NCI-H146 (cell line): ENCODE measurements around the gene TPD52L3.

Experiments
- DNase-seq: peaks from one replicate; lab custom pipeline; 2025; lab: John Stamatoyannopoulos, UW

The TPD52L3 gene

DNA sequence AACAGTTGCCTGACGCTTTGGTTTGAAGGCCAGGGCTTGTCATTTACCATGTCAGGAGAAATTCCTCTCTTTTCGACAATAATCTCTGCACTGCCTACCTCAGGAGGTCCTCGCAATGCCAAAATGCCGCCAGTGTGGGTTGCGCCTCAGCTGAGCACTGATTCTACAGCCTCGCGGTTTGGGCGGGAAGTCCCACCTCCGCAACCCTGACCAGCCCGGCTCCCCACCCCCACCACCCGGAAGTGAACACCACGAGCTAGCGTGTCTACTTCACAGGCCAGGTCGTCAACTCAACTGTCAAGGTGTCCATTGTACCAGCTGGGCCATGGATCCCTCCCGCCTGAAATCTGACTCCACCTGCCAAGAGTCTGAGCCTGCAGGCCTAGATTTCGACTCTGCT lies at the start of gene TPD52L3:
TSS of gene TPD52L3 (plus strand) at position 273 of the 400 bp plus-strand sequence. CDS start 221 bp downstream, outside the sequence.
- no peak for DNase-seq

DNA sequence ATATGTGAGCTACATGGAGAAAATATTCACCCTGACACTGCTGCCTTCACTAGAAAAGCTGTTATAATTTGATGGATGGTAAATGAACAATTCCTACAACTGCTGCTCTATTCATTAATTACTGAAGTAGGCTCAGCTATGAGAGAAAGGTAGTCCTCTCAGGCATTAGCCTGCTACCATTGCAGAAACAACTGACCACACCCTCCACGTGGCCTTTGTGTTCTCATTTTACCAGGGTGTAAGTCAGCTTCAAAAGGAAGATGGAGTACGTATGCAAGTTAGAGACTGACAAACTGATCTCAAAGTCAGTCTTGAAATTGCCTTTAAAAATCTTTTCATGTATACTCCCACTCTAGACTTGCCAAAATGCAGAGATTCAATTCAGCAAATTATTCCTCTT lies 26.3 kb upstream of the TPD52L3 start:
- no peak for DNase-seq

DNA sequence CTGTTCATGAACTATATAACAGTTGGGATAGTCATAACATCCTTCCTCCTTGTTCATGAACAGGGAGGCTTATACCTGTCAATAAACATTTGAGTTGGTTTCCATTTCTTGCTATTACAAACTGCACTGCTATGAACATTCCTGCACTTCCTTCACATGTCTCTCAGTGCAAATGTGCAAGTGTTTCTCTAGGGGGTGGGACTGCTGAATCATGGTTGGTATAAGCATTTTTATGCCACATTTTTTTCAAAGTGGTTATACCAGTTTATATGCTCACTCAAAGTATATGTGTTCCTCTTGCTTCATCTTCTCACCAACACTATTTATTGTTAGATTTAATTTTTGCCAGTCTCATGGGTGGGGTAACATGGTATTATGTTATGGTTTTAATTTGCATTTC lies 25.8 kb upstream of the TPD52L3 start:
- no peak for DNase-seq

DNA sequence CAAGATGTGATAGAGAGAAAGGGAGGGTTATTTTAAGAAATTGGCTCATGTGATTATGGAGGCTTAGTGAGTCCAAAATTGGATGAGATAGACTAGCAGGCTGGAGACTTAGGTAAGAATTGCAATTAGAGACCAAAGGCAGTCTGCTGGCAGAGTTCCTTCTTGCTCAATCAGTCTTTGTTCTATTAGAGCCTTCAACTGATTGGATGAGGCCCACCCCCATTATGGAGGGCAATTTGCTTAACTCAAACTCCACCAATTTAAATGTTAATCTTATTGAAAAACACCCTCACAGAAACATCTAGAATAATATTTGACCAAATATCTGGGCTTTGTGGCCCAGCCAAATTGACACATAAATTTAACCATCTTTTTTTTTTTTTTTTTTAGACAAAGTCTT lies 23.9 kb upstream of the TPD52L3 start:
- DNase-seq: no peak

DNA sequence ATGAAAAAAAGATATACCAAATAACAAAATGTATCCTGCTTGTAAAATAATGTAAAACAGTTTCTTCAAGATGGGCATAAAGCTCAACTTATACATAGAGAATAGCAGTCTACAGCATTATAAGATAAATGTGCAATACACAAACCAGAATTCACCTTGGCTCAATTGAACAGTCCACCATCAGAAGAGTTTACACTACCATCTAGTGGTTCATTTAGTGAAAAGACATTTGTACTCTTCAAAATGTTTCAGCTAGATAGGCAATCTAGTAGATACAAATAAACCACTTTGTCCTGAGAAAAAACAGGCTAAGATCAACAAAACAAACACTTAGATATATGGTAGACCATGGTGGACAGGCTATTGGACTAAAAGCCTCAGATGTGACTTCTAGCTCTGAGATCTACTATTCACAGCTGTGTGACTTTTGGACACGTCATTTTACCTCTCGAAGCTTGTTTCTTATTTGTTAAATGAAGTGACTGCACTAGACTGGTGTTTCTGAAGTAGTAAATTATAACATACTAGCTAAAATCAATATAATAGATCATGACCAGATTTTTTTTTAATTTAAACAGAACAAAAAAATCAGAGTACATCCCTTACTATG lies 22.1 kb upstream of the TPD52L3 start:
- peak; percentile 34 for DNase-seq

DNA sequence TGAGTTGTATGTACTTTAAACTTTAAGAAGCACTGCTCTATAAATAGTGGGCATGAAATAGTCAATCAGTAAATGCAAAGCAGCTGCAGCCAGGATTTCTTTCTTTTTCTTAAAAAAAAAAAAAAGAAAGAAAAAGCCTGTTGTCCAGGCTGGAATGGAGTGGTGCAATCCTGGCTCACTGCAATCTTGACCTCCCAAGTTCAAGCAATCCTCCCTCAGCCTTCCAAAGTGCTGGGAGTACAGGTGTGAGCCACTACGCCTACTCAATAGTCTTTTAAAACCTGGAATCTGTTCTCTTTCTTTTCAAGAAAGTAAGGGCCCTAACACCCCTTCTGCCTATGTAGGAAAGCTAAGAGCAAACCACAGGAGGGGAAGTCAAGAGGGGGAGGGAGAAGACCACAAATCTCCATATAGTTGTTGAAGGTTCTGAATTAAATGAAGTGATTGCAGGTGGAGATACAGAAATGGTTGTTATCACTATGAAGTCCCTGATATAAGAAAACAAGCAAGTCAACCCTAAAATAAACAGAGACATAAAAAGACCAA lies 20.6 kb upstream of the TPD52L3 start:
- no peak for DNase-seq

DNA sequence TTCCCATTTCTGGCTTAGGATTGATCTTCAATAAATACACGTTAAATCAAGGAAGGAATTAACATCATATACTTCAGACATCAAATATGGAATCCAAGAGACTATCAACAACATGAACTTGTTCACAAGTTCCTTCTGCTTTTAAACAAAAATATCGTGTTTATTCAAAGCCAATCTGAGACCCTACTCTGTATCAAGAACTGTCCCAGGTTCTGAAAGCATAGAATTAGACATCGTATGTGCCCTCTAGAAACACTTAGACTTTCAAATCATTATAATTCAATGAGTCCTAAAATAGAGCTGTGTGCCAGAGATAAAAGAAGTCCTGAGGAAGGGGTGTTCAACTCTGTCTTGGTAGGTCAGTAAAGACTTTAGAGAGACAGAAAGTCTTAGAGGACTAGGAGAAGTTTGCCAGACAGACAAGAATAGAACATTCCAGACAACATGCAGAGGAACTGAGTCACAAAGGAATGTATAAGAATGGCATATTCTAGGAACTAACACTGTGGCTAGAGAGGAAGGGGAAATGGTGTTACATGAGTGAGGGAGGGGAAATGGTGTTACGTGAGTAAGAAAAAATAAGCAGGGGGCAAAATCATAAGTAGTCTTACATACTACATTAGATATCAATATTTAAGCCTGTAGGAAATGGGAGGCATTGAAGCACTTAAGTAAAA lies 2.9 kb downstream of the TPD52L3 start:
- DNase-seq: no peak

DNA sequence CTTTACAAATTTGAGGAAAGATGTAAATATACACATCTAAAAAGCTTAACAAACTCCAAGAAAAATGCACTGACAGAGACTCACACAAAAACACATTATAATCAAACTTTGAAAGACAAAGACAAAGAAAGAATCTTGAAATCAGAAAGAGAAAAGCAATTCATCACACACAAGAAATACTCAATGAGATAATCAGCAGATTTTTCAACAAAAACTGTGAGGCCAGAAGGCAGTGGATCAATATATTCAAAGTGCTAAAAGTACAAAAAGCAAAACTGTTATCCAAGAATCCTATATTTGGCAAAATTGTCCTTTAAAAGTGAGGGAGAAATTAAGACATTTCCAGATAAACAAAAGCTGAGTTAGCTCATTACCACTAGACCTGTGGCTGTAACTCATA lies 6.1 kb downstream of the TPD52L3 start:
- DNase-seq: no peak

DNA sequence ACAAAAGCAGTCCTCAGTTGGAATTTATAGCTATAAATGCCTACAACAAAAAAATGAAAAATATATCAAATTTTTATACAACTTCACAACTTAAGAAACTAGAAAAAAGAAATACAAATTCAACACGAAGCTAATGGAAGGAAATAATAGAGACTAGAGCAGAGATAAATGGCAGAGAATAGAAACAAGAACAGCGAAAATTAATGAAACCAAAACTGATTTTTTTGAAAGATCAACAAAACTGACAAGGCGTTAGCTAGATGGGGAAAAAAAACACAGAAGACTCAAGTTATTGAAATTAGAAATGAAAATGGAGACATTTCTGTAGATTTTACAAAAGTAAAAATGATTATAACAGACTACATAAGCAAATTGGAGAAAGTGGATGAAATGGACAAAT lies 20.6 kb downstream of the TPD52L3 start:
- DNase-seq: no peak

DNA sequence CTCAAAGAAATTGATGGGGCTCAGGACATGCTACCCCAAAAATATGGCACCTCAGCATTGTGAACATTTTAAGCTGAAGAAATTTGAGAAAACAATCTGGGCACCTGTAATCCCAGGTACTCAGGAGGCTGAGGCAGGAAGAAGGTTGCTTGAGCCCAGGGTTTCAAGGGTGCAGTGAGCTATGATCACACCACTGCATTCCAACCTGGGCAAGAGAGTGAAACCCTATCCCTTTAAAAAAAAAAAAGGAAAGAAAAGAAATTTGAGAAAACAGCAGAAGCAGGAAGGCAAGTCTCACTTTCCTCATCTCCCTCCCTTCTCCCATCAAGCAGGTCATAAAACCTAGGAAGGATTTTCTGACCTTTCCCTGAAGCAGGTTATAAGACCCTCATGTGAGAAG lies 23.6 kb downstream of the TPD52L3 start:
- no peak for DNase-seq

DNA sequence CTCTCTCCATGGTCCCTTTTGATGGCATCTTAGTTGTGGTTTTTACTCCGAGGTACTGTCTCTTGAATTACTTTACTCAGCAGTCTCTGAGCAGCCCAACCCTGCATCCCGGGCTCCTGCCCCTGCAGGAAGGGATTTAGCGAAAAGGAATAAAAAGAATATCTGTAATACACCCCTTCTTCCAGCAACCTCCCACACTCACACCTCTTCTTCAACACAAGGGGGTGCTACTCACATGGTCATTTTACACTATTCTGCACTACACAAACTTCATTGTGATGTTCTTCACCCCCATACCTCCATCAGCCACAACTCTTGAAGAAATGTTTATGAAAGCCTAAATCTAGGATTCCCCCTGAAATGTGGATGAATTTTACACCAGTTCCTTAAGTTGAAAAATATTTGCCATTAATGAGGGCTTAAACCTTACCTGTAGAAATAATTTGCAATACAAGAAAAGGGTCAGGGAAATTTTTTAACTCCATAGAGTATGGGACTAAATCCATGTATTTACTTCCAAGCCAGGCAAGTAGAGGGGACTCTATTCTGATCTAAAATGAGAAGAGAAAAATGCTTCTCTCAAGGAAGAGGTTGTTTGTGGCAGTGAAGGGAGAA lies 26.0 kb downstream of the TPD52L3 start:
- peak; percentile 69 for DNase-seq

DNA sequence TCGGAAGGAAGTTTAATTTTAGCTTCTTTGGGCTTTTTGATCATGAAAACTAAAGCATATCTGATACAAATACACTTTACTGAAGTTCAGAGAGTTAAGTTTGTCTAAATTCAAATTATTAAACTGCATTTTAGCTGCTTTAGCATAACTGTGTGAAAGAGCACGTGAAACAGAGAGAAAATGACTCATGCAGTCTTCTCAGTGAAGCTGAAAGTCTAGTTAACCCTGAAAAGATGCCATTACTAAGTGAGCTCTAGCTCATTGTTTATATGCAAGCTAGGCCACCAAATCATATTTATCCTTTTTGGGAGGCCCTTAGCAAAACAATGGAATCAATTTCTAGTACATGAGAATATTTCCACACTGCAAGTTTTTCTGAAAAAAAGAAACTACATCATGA lies 27.6 kb downstream of the TPD52L3 start:
- no peak for DNase-seq

DNA sequence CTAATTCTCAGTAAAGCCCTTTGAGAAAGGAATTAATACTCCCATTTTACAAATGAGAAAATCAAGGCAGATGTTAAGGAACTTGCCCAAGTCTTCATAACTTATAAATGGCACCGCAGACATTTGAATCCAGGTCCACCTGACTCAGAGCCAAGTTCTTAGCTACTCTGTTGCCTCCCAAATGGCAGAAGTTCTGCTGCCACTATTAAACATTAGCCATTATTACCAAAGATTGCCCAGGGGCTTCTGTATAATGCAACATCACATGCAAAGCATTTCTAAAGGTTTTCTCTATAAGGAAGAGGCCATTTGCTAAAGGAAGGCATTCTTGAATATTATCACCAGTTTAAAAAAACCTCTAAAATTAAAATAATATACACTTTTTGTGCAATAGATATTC lies 28.3 kb downstream of the TPD52L3 start:
- no peak for DNase-seq

DNA sequence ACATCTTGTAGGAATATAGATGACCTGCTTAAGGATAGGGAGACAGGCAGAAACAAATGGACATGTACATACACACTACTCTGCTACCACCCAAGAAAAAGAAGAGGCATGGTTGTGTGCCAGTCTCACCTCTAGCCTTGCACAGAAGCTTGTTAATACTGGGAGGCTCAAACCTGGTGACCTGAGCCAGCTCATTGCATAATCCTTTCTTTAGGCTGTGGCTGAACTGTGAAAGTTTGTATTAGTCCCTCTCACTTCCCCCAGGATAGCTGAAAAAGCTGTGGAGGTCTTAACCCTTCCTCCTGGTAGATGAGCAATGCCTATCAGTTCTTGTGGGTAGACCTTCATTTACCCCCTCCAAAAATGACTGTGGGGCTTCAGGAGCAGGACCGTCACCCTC lies 28.7 kb downstream of the TPD52L3 start:
- no peak for DNase-seq

DNA sequence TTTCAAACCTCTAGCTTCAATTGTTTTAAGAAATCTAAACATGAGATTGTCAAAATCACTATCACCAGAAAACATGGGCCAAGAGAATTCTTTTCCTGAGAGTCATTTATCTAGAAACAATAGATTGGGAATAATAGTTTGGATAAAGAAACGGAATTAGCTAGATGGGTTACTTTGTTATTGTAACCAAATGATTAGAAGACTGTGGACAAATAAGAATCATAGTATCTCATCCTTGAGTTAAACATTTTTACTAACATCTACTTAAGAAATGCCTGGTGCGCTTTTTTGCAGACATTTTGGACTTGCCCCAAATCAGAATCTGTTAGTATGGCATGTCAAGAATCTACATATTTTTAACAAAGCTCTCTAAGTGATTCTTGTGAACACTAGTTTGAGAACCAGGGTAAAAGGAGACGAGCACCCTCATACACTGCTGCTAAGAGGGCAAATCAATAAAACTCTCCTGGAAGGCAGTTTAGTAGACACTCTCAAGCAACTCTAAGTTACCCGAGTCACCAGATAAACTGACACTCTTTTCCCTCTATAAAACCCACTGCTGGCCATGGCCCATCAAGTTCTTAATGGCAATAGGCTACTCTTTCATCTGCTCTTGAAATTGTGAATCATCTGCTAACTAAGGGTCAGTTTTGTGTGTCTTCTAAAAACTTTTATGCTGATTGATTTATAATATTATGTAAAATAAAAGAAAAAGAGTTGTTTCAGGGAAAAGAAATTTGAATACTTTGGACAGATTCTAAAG lies 39.1 kb downstream of the TPD52L3 start:
- DNase-seq: no peak

DNA sequence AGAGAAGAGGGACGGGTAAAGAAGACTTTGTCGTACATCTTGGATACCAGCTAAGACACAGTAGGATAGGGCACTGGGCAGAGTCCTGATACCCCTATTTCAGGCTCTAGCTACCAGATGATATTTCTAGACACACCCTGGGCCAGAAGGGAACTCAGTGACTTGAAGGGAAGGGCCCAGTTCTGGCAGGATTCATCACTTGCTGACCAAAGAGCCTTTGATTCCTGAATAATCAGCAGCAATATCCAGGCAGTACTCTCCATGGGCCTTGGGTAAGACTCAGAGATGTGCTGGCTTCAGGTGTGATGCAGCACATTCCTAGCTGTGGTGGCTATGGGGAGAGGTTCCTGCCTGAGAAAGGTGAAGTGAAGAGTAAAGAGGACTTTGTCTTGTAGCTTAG lies 40.7 kb downstream of the TPD52L3 start:
- no peak for DNase-seq
